Epithelial cell of esophagus (primary cell): ENCODE measurements around the gene KCTD14.
A peak's percentile ranks its signal among the peaks of the same experiment; 100 is the strongest.
"Not testable (repeated sequence)": the region's sequence is repeated elsewhere in the genome, so short reads cannot be mapped to it uniquely, and the experiment has no call there.

Experiments used
- DNase-seq: peaks from one replicate; pipeline ENCODE4 v3.0.0; 2010; ENCODE audit warnings: low read depth
- H3K4me3 ChIP-seq: 2 replicates; pipeline ENCODE4 v1.5.1; 2011; ENCODE audit warnings: mild to moderate bottlenecking, low read length, control low read depth
- CTCF ChIP-seq: IDR thresholded peaks from 2 replicates; pipeline ENCODE4 v1.5.1; 2011; ENCODE audit warnings: low read depth, mild to moderate bottlenecking, low read length, control low read depth, inconsistent platforms; ENCODE audit not compliant: insufficient read depth; ENCODE audit errors: missing control alignments

KCTD14 gene

DNA sequence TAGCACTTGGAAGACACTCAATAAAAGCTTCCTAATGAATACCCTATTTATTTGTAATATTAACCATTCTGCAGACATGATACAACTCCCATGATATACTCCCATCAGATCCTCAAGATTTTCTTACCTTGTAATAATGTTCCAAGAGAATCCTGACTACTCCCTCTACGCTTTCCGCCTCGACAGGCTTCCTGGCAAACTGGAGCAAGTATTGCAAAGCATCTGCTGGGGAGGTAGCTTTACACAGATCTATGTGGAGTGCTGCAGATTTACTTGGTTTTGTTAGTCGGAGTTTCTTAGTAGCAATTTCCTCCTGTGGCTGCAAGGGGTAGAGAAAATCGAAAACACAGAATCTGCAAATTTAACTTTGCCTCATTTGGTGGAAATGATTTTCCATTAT lies 32.1 kb downstream of the KCTD14 start:
- DNase-seq = no peak
- no peak overlapping the region for H3K4me3 ChIP-seq
- no peak for TF ChIP-seq CTCF

DNA sequence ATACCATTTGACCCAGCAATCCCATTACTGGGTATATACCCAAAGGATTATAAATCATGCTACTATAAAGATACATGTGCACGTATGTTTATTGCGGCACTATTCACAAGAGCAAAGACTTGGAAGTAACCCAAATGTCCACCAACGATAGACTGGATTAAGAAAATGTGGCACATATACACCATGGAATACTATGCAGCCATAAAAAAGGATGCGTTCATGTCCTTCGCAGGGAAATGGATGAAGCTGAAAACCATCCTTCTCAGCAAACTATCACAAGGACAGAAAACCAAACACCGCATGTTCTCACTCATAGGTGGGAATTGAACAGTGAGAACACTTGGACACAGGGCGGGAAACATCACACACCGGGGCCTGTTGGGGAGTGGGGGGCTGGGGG lies 36.6 kb downstream of the KCTD14 start:
- not testable (repeated sequence) for DNase-seq, H3K4me3 ChIP-seq

DNA sequence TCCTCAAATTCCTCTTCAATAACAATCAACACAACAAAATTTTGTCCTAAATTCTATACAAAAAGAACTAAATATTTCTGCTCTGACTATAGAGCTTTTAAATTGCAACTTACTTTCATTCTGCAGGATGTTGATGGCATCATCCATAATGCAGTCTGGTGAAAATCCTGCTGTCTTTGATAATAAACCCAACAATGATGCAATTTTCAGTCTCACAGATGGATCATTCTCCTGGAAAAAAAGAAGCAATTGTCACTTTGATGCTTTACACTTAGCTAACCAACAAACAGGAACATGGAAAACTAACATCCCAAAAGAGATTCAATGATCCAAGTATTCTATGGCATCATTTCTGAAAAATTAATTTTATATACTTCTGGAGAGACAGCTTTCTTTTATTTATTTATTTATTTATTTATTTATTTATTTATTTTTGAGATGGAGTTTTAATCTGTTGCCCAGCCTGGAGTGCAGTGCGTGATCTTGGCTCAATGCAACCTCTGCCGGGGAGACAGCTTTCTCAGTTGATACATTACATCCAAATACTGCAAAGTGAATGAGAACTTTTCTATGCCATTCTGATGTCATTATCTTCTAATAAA lies 41.6 kb downstream of the KCTD14 start:
- no peak for DNase-seq
- H3K4me3 ChIP-seq = no peak overlapping the region
- TF ChIP-seq CTCF = no peak

DNA sequence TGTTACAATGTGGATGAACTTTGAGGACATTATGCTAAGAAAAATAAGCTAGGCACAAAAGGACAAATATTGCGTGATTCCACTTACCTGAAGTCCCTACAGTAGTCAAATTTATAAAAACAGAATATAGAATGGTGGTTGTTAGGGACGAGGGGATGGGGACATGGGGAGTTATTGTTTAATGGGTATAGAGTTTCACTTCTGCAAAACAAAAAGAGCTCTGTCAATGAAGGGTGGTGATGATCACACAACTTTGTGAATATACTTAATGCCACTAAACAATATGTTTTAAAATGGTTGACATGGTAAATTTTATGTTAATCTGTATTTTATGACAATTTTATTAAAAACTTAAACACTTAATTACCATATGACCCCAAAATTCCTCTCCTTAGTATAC lies 54.7 kb downstream of the KCTD14 start:
- TF ChIP-seq CTCF = no peak

DNA sequence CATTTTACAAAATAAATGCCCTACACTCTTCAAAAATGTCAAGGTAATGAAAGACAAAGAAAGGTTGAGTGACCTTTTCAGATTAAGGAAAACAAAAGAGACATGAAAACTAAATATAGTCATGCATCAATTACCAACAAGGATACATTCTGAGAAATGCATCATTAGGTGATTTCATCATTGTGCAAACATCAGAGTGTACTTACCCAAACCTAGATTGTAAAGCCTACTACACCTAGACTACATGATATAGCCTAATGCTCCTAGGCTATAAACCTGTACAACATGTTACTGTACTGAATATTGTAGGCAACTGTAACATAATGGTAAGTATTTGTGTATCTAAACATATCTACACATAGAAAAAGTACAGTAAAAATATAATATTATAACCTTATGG lies 55.3 kb downstream of the KCTD14 start:
- peak; percentile 40 for DNase-seq
- no peak overlapping the region for H3K4me3 ChIP-seq
- TF ChIP-seq CTCF = no peak

More for the DNA sequence above, 54.7 kb downstream of the KCTD14 start:
- H3K4me3 ChIP-seq = no peak overlapping the region
- DNase-seq = no peak

DNA sequence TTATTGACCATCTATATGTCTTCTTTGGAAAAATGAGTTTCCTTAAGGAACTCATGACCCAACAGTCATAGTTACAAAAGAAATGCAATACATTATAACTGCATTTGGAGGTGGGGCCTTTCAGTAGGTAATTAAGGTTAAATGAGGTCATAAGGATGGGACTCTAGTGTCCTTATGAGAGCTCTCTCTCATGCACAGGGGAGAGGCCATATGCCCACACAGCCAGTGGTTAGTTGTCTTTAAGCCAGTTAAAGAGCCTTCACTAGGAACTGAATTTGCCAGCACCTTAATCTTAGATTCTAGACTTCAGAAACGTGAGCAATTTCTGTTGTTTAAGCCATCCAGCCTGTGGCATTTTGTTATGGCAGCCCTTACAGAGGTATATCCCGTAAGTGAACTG lies 56.0 kb downstream of the KCTD14 start:
- TF ChIP-seq CTCF = no peak
- no peak overlapping the region for H3K4me3 ChIP-seq
- no peak for DNase-seq

DNA sequence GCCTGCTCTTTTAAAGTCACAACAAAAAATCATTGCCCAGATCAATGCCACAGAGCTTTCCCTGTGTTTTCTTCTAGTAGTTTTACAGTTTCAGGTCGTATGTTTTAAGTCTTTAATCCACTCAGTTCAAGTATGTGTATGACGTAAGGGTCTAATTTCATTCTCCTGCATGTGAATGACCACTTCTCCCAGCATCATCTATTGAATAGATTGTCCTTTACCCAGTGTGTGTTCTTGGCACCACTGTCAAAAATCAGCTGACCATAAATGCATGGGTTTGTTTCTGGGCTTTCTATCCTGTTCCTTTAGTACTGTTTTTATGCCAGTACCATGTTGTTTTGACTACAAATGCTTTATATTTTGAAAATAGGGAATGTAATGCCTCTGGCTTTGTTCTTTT lies 56.7 kb downstream of the KCTD14 start:
- no peak for TF ChIP-seq CTCF
- no peak overlapping the region for H3K4me3 ChIP-seq
- DNase-seq = no peak
